ENCODE results near the gene MYO3B.
"Not testable (repeated sequence)": the region's sequence is repeated elsewhere in the genome, so short reads cannot be mapped to it uniquely, and the experiment has no call there.

Gene MYO3B

DNA sequence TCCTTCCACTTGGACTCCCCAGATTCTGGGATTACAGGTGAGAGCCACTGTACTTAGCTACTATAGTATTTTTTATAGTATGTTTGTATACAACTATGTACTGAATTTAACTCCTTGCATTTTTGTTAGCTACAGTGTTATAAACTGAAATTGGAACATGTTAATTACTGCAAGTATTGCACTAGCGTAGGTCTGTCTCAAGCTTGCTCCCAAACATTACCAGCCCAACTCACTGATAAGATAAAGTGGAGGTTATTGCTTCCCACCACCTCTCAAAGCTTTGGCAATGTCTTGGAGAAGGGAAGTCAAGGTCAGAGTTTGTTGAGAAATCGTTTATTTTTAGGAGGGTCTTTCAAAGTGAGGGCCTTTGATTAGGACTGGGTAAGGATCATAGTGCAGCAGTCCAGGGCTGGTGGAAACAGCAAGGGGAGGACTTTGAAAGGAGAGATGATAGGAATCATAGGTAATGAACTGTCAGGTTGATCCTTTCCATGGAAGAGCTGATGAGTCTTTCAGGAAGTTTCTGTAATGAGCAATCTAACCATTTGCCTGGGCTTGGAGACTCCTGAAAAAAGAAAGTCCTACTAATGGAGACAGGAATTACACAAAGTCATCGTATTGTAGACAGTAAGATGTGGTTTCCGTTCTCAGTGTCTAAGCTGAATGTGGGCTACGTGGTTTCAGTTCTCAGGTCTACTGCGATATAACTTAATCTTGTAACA lies 257.1 kb downstream of the MYO3B start:
- DNase-seq: no peak

- no peak for DNase-seq
These were observed 258.4 kb downstream of the MYO3B start for GRCh38 chr2:170436077-170436943.

- DNase-seq: no peak
These were observed 268.1 kb downstream of the MYO3B start for GRCh38 chr2:170446078-170446477.

DNA sequence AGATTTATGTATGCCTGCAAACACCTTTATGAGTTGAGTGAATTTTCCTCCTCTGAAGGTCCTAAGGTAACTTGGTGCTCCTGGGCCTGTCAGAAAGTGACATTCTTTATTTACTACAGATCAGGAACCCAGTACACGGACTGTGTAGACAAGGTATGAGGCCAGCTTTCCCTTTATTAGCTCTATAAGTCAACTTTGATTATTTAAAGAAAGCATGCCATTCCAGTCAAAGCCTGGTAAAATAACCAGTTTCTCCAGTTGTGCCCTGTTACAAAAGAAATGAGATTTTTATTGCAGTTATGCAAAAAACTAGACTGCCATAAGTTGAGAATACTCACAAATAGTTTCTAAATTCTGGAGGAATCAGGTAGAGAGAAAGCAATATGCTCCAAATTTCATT lies 271.1 kb downstream of the MYO3B start:
- no peak for DNase-seq

GRCh38 chr2:170454471-170455372 lies 276.8 kb downstream of the MYO3B start:
- DNase-seq: no peak

DNA sequence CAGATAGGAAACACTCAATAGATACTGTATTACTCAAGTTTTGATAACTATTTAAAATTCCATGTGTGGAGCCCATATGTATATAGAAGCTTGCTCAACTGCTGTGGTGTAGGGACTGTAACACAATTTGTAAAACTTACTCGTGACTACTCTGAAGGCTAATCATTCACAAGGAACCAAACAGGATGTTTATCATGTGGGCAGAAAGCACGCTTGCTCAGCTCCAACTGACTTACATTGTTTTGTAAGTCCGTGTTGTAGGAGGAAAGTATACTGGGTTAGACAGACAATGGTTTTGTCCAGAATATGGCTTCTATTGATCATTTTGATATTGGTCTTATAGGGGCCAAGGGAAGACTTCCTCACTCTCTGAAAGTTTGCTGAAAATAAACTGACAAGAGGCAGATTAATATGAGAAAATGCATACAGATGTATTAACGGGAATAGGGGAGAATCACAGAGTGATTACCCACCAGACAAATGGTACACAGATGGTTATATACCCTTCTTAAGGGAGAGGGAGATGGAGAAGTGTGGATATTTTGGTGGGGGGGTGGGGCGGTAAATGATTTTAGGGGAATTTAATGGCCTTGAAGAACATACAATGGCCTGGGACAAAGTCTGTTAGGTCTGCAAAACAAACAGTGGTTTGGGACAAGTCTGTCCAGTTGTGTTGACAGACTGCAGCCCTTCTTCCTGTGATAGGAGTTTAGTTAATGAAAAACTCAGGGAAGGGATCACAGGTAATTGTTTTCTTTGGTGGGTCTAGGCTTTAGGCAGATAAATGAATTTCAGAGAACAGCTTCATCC lies 277.9 kb downstream of the MYO3B start:
- no peak for DNase-seq

DNA sequence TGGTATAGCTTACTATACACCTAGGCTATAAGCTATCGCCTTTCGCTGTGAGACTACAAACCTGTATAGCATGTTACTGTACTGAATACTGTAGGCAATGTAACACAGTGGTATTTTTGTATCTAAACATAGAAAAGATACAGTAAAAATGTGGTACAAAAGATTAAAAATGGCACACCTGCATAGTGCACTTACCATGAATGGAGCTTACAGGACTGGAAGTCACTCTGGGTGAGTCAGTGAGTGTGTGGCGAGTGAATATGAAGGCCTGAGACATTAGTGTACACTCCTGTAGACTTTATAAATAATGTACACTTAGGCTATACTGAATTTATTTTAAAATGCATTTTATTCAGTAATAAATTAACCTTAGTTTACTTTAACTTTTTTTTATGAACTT lies 279.0 kb downstream of the MYO3B start:
- DNase-seq: no peak

- no peak for DNase-seq
These were observed 279.8 kb downstream of the MYO3B start for GRCh38 chr2:170457742-170458141.

DNA sequence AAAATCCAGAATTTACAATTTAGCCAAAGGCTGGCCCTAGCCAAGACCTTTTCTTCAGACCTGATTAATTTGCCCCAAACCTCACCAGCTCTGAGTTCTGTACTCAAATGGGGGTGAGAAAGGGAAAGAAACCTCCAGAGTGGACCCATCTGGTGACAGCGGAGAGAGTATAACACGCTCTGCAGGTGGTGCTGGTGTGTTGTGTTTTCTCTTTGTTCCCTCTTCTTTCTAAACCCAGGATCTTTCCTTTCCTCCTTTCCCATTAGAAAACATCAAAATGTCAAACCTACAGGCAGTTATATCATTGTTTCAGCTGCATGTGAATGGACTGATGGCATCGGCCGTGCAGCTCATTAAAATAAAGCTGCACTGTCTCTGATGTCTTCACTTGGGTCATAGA lies 283.9 kb downstream of the MYO3B start:
- DNase-seq: no peak

DNA sequence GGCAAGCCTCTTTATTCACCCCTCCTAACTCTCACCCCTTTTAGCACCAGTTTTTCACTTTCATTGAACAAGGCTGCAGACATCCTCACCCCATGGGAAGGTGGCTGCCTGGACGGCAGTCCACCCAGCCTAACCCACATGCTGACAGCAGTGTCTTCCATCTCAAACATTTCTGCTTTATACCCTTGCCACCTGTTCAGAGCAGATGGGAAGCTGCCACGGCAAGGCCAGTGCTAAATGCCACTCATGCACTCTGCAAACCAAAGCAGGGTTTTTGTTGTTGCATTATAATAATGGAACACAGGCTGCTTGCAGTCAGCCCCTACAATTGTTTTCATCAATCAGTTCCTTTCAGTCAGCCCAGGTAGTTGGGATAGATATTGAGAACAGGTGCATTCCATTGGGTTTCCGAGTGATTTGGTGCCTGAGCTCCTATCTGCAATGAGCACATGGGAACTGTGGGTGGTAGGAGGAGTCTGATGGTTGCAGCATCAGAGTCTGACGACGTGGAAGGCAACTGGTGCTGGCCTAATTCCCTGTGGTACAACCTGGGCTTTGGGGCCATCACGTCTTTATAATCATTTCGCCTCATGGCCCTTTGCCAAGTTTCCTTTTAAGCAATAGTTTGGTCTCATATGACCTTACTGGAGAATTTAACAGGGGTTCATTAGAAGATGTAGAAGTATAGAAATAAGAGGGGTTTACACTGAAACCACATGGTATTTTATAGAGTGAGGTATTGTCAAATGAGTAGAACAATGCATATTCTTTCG lies 284.7 kb downstream of the MYO3B start:
- no peak for DNase-seq

- DNase-seq: no peak
These were observed 285.2 kb downstream of the MYO3B start for GRCh38 chr2:170463206-170463537.

DNA sequence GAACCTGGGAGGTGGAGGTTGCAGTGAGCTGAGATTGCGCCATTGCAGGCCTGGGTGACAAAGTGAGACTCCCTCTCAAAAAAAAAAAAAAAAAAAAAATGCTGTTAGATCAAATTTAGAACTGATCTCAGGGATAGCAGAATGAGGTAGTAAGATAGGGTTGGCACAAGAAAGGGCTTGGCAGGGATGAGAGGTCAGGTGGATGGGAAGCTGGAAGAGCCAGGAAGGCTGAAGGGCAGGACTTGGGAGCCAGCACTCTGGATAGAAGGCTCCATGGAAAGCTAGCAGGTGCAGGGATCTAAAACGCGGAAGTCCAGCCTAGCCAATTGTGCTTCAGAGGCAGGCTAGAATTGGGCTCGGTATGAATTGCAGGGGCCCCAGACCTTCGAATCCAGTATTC lies 286.3 kb downstream of the MYO3B start:
- DNase-seq: no peak

GRCh38 chr2:170465241-170465640 lies 287.3 kb downstream of the MYO3B start:
- no peak for DNase-seq

- DNase-seq: no peak
These were observed 288.7 kb downstream of the MYO3B start for GRCh38 chr2:170466632-170467031.

GRCh38 chr2:170467568-170468422 lies 289.8 kb downstream of the MYO3B start:
- no peak for DNase-seq

- no peak for DNase-seq
These were observed 290.6 kb downstream of the MYO3B start for GRCh38 chr2:170468557-170468956.

DNA sequence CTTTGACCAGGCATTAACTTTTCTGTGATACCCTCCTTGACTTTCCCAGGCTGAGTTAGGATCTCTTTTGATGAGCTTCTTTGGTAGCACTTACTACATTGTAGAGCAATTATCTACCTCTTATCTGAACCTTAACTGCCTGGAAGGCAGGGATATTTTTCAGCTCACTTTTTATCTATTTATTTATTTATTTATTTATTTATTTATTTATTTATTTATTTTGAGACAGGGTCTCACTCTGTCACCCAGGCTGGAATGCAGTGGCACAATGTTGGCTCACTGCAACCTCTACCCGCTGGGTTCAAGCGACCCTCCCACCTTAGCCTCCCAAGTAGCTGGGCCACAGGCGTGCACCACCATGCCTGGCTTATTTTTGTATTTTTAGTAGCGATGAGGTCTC lies 294.6 kb downstream of the MYO3B start:
- DNase-seq: not testable (repeated sequence)

- DNase-seq: no peak
These were observed 297.9 kb downstream of the MYO3B start for GRCh38 chr2:170475878-170476277.

- no peak for DNase-seq
These were observed 299.7 kb downstream of the MYO3B start for GRCh38 chr2:170477630-170478029.

DNA sequence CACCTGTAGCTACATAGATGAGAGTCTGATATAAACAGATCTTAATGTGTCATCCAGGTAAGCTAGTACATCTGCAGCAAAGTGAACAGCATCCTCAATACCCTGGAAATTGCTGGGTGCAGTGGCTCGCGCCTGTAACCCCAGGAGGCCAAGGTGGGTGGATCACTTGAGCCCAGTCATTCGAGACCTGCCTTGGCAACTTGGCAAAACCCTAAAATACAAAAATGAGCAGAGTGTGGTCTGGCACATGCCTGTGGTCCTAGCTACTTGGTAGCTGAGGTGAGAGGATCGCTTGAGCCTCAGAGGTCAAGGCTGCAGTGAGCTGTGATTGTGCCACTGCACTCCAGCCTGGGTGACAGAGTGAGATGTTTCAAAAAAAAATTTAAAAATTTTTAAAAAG lies 303.3 kb downstream of the MYO3B start:
- DNase-seq: no peak

GRCh38 chr2:170484552-170484951 lies 306.6 kb downstream of the MYO3B start:
- no peak for DNase-seq

Measured in activated CD4-positive, alpha-beta T cell treated with anti-CD3 and anti-CD28 coated beads for 1 hour (primary cell).